ENCODE data around the gene RHOBTB1.

RHOBTB1 gene

DNA sequence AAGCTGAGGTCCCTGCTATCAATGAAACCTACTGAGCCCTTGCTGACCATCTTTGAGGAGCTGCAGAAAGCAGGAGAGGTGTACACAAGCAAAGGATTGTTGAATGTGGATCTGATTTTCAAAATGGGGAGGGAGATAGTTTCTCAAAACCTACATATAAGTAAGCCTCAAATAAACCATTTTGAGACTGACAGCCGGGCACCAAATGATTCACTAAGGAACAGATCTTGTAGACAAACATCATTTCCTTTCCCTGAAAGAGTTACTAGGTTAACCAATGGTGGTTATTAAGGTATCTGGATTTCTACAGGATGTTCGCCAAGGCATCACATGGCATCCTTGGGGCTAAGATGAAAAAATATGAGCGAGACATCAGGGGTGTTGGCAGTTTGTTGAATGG lies 24.5 kb upstream of the RHOBTB1 start:
- Histone ChIP-seq H2BK5ac (ENCODE audit: low read depth, low read length, poor library complexity) (no peak overlapping the region), H3K4ac (ENCODE audit: low read depth, low read length) (no peak overlapping the region), H3K36me3 (ENCODE audit: control insufficient read depth in 1 of 2, insufficient read depth in 2 of 2, low read length in 2 of 2) (no peaks in the 10 kb centered on the region), H4K12ac (ENCODE audit: low read depth, low read length) (no peak overlapping the region), H2BK120ac (ENCODE audit: insufficient read depth, low read length, poor library complexity) (no peak overlapping the region), H3K9me3 (ENCODE audit: insufficient read depth, low read depth, low read length) (no peaks in the 10 kb centered on the region), H3K27ac (ENCODE audit: low read depth, low read length) (no peak overlapping the region), H3K18ac (ENCODE audit: low read length) (no peak overlapping the region), H3K79me1 (ENCODE audit: low read length) (no peaks in the 10 kb centered on the region), H2AFZ (ENCODE audit: insufficient read depth, low read length, poor library complexity) (no peak overlapping the region), H3K4me2 (ENCODE audit: low read length) (no peak overlapping the region), H3K4me1 (ENCODE audit: control insufficient read depth in 1 of 2, insufficient read depth in 2 of 2, low read length in 2 of 2) (no peaks in the 10 kb centered on the region), H3K79me2 (ENCODE audit: control insufficient read depth, insufficient read depth, low read length, poor library complexity) (no peaks in the 10 kb centered on the region), H2BK12ac (ENCODE audit: low read length) (no peak overlapping the region), H2AK5ac (ENCODE audit: low read length) (no peak overlapping the region), H3K4me3 (ENCODE audit: low read depth, low read length) (no peak overlapping the region), H4K8ac (ENCODE audit: low read depth, low read length) (no peak overlapping the region), H3K14ac (ENCODE audit: low read length) (no peak overlapping the region), H3K9ac (ENCODE audit: low read length) (no peak overlapping the region), H3K27me3 (ENCODE audit: insufficient read depth, low read length) (no peaks in the 10 kb centered on the region), H4K91ac (ENCODE audit: low read depth, low read length) (no peak overlapping the region), H3K23ac (ENCODE audit: low read length) (no peak overlapping the region)
- WGBS (ENCODE audit: extremely low coverage, insufficient coverage, insufficient read length) = no CpG with 5 or more reads among the region's 3 CpGs
- no peak for DNase-seq

DNA sequence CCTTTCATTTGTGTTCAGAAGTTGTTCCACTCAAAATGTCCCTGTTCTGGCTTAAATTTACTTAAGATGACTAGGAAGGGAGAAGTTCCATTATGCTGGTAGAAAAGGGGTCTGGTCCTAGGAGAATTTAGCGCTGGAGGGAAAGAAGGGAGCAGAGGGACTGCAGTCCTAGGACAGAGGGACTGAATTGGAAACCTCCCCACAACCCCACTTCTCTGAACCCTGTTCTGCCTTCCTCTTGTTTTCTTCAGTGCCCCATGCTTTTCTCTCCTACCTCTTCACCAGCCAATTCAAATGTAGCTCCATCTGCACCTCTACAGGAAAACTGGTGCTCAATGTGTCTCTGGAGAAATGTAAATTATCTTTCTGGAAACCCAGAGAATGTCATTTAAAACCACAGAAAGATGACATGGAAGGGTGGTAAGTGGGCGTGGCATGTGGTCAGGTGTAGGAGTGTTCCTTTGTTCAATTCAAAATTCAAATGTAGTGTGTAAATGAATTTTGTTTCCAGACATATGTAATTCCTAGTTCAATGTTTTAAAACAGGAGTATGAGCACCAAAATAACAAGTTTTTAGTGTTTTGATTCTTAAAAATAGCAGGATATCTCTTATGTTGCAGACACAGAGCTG lies 24.0 kb upstream of the RHOBTB1 start:
- Histone ChIP-seq H4K8ac (ENCODE audit: low read depth, low read length) (no peak overlapping the region), H3K4me2 (ENCODE audit: low read length) (no peak overlapping the region), H3K4me3 (ENCODE audit: low read depth, low read length) (no peak overlapping the region), H2BK5ac (ENCODE audit: low read depth, low read length, poor library complexity) (no peak overlapping the region), H2BK120ac (ENCODE audit: insufficient read depth, low read length, poor library complexity) (no peak overlapping the region), H3K4ac (ENCODE audit: low read depth, low read length) (no peak overlapping the region), H2BK12ac (ENCODE audit: low read length) (no peak overlapping the region), H3K4me1 (ENCODE audit: control insufficient read depth in 1 of 2, insufficient read depth in 2 of 2, low read length in 2 of 2) (no peaks in the 10 kb centered on the region), H3K9me3 (ENCODE audit: insufficient read depth, low read depth, low read length) (no peaks in the 10 kb centered on the region), H3K18ac (ENCODE audit: low read length) (no peak overlapping the region), H2AFZ (ENCODE audit: insufficient read depth, low read length, poor library complexity) (no peak overlapping the region), H3K9ac (ENCODE audit: low read length) (no peak overlapping the region), H3K79me1 (ENCODE audit: low read length) (peaks cover 1% of the 10 kb centered on the region), H3K23ac (ENCODE audit: low read length) (no peak overlapping the region), H3K79me2 (ENCODE audit: control insufficient read depth, insufficient read depth, low read length, poor library complexity) (no peaks in the 10 kb centered on the region), H4K91ac (ENCODE audit: low read depth, low read length) (no peak overlapping the region), H3K27me3 (ENCODE audit: insufficient read depth, low read length) (no peaks in the 10 kb centered on the region), H3K14ac (ENCODE audit: low read length) (no peak overlapping the region), H4K12ac (ENCODE audit: low read depth, low read length) (no peak overlapping the region), H3K27ac (ENCODE audit: low read depth, low read length) (no peak overlapping the region), H3K36me3 (ENCODE audit: control insufficient read depth in 1 of 2, insufficient read depth in 2 of 2, low read length in 2 of 2) (no peaks in the 10 kb centered on the region), H2AK5ac (ENCODE audit: low read length) (no peak overlapping the region)
- no peak for DNase-seq
- no CpG with 5 or more reads among the region's 2 CpGs for WGBS (ENCODE audit: extremely low coverage, insufficient coverage, insufficient read length)

DNA sequence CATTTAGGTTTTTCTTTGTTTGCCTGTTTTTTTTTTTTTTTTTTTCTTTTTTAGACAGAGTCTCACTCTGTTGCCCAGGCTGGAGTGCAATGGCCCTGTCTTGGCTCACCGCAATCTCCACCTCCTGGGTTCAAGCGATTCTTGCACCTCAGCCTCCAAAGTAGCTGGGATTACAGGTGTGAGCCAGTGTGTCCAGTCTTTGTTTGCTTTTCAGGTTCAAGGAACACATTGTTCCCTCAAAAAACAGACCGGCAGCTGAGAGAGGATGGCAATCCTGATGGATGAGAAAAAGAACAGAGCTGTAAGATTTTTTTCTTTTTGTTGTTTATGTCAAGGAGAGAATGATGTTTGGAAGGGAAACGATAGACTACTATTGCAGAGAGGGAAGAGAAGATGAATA lies 23.3 kb upstream of the RHOBTB1 start:
- Histone ChIP-seq H3K27ac (ENCODE audit: low read depth, low read length) (no peak overlapping the region), H2BK12ac (ENCODE audit: low read length) (no peak overlapping the region), H2AK5ac (ENCODE audit: low read length) (no peak overlapping the region), H3K18ac (ENCODE audit: low read length) (no peak overlapping the region), H3K79me1 (ENCODE audit: low read length) (peaks cover 2% of the 10 kb centered on the region), H2BK120ac (ENCODE audit: insufficient read depth, low read length, poor library complexity) (no peak overlapping the region), H4K91ac (ENCODE audit: low read depth, low read length) (no peak overlapping the region), H2BK5ac (ENCODE audit: low read depth, low read length, poor library complexity) (no peak overlapping the region), H4K12ac (ENCODE audit: low read depth, low read length) (no peak overlapping the region), H3K9me3 (ENCODE audit: insufficient read depth, low read depth, low read length) (no peaks in the 10 kb centered on the region), H3K79me2 (ENCODE audit: control insufficient read depth, insufficient read depth, low read length, poor library complexity) (no peaks in the 10 kb centered on the region), H3K4me3 (ENCODE audit: low read depth, low read length) (no peak overlapping the region), H3K36me3 (ENCODE audit: control insufficient read depth in 1 of 2, insufficient read depth in 2 of 2, low read length in 2 of 2) (no peaks in the 10 kb centered on the region), H3K9ac (ENCODE audit: low read length) (no peak overlapping the region), H3K27me3 (ENCODE audit: insufficient read depth, low read length) (no peaks in the 10 kb centered on the region), H2AFZ (ENCODE audit: insufficient read depth, low read length, poor library complexity) (no peak overlapping the region), H4K8ac (ENCODE audit: low read depth, low read length) (no peak overlapping the region), H3K4me2 (ENCODE audit: low read length) (no peak overlapping the region), H3K14ac (ENCODE audit: low read length) (no peak overlapping the region), H3K23ac (ENCODE audit: low read length) (no peak overlapping the region), H3K4me1 (ENCODE audit: control insufficient read depth in 1 of 2, insufficient read depth in 2 of 2, low read length in 2 of 2) (no peaks in the 10 kb centered on the region), H3K4ac (ENCODE audit: low read depth, low read length) (no peak overlapping the region)
- no CpG with 5 or more reads among the region's 4 CpGs for WGBS (ENCODE audit: extremely low coverage, insufficient coverage, insufficient read length)
- DNase-seq = no peak

DNA sequence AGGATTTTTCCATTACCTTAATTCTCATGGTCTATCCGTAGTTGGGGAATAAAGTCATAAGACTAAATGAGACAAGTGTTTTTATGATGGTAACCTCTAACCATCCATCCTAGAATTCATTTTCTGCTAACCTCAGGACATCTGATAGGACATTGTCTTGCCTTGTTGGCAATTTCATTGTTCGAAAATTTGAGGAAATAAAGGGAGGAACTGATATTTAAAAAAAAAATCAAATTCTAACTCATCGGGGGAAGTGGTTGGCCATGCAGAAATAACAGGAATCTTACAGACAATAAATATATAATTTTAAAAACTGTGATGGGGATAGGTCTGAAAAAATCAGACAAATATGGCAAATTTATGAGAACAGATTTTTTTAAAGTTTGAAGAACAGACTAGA lies 21.7 kb upstream of the RHOBTB1 start:
- Histone ChIP-seq H3K18ac (ENCODE audit: low read length) (no peak overlapping the region), H2BK120ac (ENCODE audit: insufficient read depth, low read length, poor library complexity) (no peak overlapping the region), H3K14ac (ENCODE audit: low read length) (no peak overlapping the region), H2AK5ac (ENCODE audit: low read length) (no peak overlapping the region), H3K27ac (ENCODE audit: low read depth, low read length) (no peak overlapping the region), H3K79me1 (ENCODE audit: low read length) (peaks cover 2% of the 10 kb centered on the region), H4K8ac (ENCODE audit: low read depth, low read length) (no peak overlapping the region), H3K4me1 (ENCODE audit: control insufficient read depth in 1 of 2, insufficient read depth in 2 of 2, low read length in 2 of 2) (no peaks in the 10 kb centered on the region), H3K4me2 (ENCODE audit: low read length) (no peak overlapping the region), H2AFZ (ENCODE audit: insufficient read depth, low read length, poor library complexity) (no peak overlapping the region), H3K36me3 (ENCODE audit: control insufficient read depth in 1 of 2, insufficient read depth in 2 of 2, low read length in 2 of 2) (no peaks in the 10 kb centered on the region), H3K9ac (ENCODE audit: low read length) (no peak overlapping the region), H3K27me3 (ENCODE audit: insufficient read depth, low read length) (no peaks in the 10 kb centered on the region), H2BK12ac (ENCODE audit: low read length) (no peak overlapping the region), H2BK5ac (ENCODE audit: low read depth, low read length, poor library complexity) (no peak overlapping the region), H3K79me2 (ENCODE audit: control insufficient read depth, insufficient read depth, low read length, poor library complexity) (no peaks in the 10 kb centered on the region), H3K9me3 (ENCODE audit: insufficient read depth, low read depth, low read length) (no peaks in the 10 kb centered on the region), H4K91ac (ENCODE audit: low read depth, low read length) (no peak overlapping the region), H3K23ac (ENCODE audit: low read length) (no peak overlapping the region), H4K12ac (ENCODE audit: low read depth, low read length) (no peak overlapping the region), H3K4me3 (ENCODE audit: low read depth, low read length) (no peak overlapping the region), H3K4ac (ENCODE audit: low read depth, low read length) (no peak overlapping the region)
- whole genome bisulfite sequencing (ENCODE audit: extremely low coverage, insufficient coverage, insufficient read length) = no CpG with 5 or more reads among the region's 3 CpGs
- no peak for DNase-seq
